HCT116 (cell line): Measurements from ENCODE around the gene CLDN3.

Experiments used
- CTCF ChIP-seq, 3 experiments: fragments of 200-600 bp in 1 of 3; sonication (generic) in 1 of 3; IDR thresholded peaks in 2 of 3; conservative IDR thresholded peaks in 1 of 3; 2 replicates each; pipeline ENCODE4 v1.5.1; 2012 to 2017; ENCODE audit warnings: low read depth in 2 of 3, low read length in 2 of 3, antibody characterized with exemption in 1 of 3, borderline replicate concordance in 1 of 3, control low read depth in 1 of 3, mild to moderate bottlenecking in 1 of 3, mixed read lengths in 1 of 3, mixed run types in 1 of 3, moderate library complexity in 1 of 3; ENCODE audit not compliant: insufficient read depth in 1 of 3
- EZH2 ChIP-seq: fragments of 200-600 bp; sonication (generic); IDR thresholded peaks from 2 replicates; pipeline ENCODE4 v1.6.1; 2017; ENCODE audit warnings: antibody characterized with exemption, mixed run types
- EZH2phosphoT487 ChIP-seq: fragments of 200-600 bp; IDR thresholded peaks from 2 replicates; pipeline ENCODE4 v1.6.1; 2018; ENCODE audit warnings: antibody characterized with exemption, borderline replicate concordance
- MAX ChIP-seq: IDR thresholded peaks from 2 replicates; pipeline ENCODE4 v1.6.1; 2012
- POLR2A ChIP-seq: IDR thresholded peaks from 2 replicates; pipeline ENCODE4 v1.7.0; 2011; ENCODE audit warnings: borderline replicate concordance; ENCODE audit not compliant: insufficient read depth, insufficient read length; ENCODE audit errors: extremely low read depth
- POLR2AphosphoS5 ChIP-seq: IDR thresholded peaks from 2 replicates; pipeline ENCODE4 v1.6.1; 2011; ENCODE audit warnings: mild to moderate bottlenecking, low read depth, low read length, moderate library complexity
- RAD21 ChIP-seq: IDR thresholded peaks from 2 replicates; pipeline ENCODE4 v1.6.1; 2012; ENCODE audit warnings: low read depth, mild to moderate bottlenecking
- SIN3A ChIP-seq: IDR thresholded peaks from 2 replicates; pipeline ENCODE4 v1.6.1; 2012; ENCODE audit warnings: low read depth
- SRF ChIP-seq: IDR thresholded peaks from 2 replicates; pipeline ENCODE4 v1.6.1; 2012; ENCODE audit warnings: low read depth
- YY1 ChIP-seq: IDR thresholded peaks from 2 replicates; pipeline ENCODE4 v1.6.1; 2011; ENCODE audit warnings: low read length, low read depth, moderate library complexity, mild to moderate bottlenecking; ENCODE audit not compliant: insufficient replicate concordance; ENCODE audit errors: extremely low read depth
- ZNF274 ChIP-seq: fragments of 200-500 bp; sonication (Bioruptor generic); IDR thresholded peaks from 2 replicates; pipeline ENCODE4 v1.6.1; 2014; ENCODE audit warnings: mild to moderate bottlenecking, low read depth, low read length, inconsistent platforms

GRCh38 chr7:73727952-73728351 lies 42.1 kb downstream of the CLDN3 start:
- TF ChIP-seq CTCF (IDR thresholded peaks at IDR 0.05 in 2 of 3, conservative IDR thresholded peaks at IDR 0.05 in 1 of 3; ENCODE audit: borderline replicate concordance in 1 of 3, insufficient read depth in 1 of 3, low read depth in 2 of 3, low read length in 2 of 3) (no peak), POLR2A (no peak), EZH2phosphoT487 (no peak), EZH2 (no peak), POLR2AphosphoS5 (no peak), SIN3A (no peak), SRF (no peak), ZNF274 (no peak), YY1 (no peak), RAD21 (no peak), MAX (no peak)
